SK-N-SH (cell line): Measurements from ENCODE around the gene CDH22. TPM values are rescaled to one million over a fixed set of nuclear protein-coding genes. Genes with fewer than 3 reads are reported as not detected.
A peak's percentile ranks its signal among the peaks of the same experiment; 100 is the strongest.

Experiments used
- CTCF ChIA-PET: fragments of 300-600, 350-600 bp; formaldehyde crosslinking; extraction: SDS; loops from one replicate; lab custom pipeline; 2021; lab: Yijun Ruan, JAX
- POLR2A ChIA-PET: fragments of 350-600 bp; sonication (Branson Sonifier 250); formaldehyde crosslinking; extraction: SDS; loops from one replicate; lab custom pipeline; 2020; ENCODE audit warnings: antibody characterized with exemption, inconsistent platforms; lab: Yijun Ruan, JAX
- DNase-seq: peaks from one replicate; pipeline ENCODE4 v3.0.0; 2012
- H2AFZ ChIP-seq: fragments of 200-600 bp; sonication (generic); 2 replicates; pipeline ENCODE4 v1.8.1; 2016; ENCODE audit warnings: antibody characterized with exemption, mild to moderate bottlenecking, low read depth
- H3F3A ChIP-seq: fragments of 200-600 bp; sonication (generic); replicated peaks from 2 replicates; pipeline ENCODE3; 2016; ENCODE audit warnings: antibody characterized with exemption, mild to moderate bottlenecking; ENCODE audit not compliant: insufficient read depth
- H3K27ac ChIP-seq, 2 experiments: fragments of 200-500 bp in 1 of 2; fragments of 200-600 bp in 1 of 2; sonication (Bioruptor generic) in 1 of 2; sonication (generic), shearing (Covaris generic) in 1 of 2; 2 replicates each; pipeline versions ENCODE4 v1.5.1 to v1.6.1; 2014 to 2016; ENCODE audit warnings: low read depth in 2 of 2, inconsistent platforms in 1 of 2, low read length in 1 of 2, mild to moderate bottlenecking in 1 of 2, mixed read lengths in 1 of 2
- H3K27me3 ChIP-seq: fragments of 200-600 bp; sonication (generic), shearing (Covaris generic); 2 replicates; pipeline ENCODE4 v1.6.1; 2016; ENCODE audit warnings: mixed run types; ENCODE audit not compliant: insufficient read depth
- H3K36me3 ChIP-seq, 2 experiments: fragments of 200-500 bp in 1 of 2; fragments of 200-600 bp in 1 of 2; sonication (Bioruptor generic) in 1 of 2; sonication (generic) in 1 of 2; replicated peaks in 1 of 2; 2 replicates each; pipeline versions ENCODE3 to v1.5.1; 2014 to 2016; ENCODE audit warnings: low read length in 1 of 2, mild to moderate bottlenecking in 1 of 2; ENCODE audit not compliant: insufficient read depth in 2 of 2, control insufficient read depth in 1 of 2
- H3K4me1 ChIP-seq, 2 experiments: fragments of 200-500 bp in 1 of 2; fragments of 200-600 bp in 1 of 2; sonication (Bioruptor generic) in 1 of 2; sonication (generic), shearing (Covaris generic) in 1 of 2; 2 replicates each; pipeline versions ENCODE4 v1.5.1 to v1.6.1; 2014 to 2016; ENCODE audit warnings: low read depth in 1 of 2, low read length in 1 of 2, mixed run types in 1 of 2; ENCODE audit not compliant: insufficient read depth in 2 of 2, control insufficient read depth in 1 of 2
- H3K4me2 ChIP-seq: fragments of 200-600 bp; sonication (generic), shearing (Covaris generic); 2 replicates; pipeline ENCODE4 v1.6.1; 2017; ENCODE audit warnings: mixed run types
- H3K4me3 ChIP-seq, 2 experiments: fragments of 200-500 bp in 1 of 2; fragments of 200-600 bp in 1 of 2; sonication (Bioruptor generic) in 1 of 2; sonication (generic), shearing (Covaris generic) in 1 of 2; 2 replicates each; pipeline versions ENCODE4 v1.5.1 to v1.8.1; 2014 to 2016; ENCODE audit warnings: low read depth in 2 of 2, inconsistent platforms in 1 of 2, low read length in 1 of 2, mild to moderate bottlenecking in 1 of 2, mixed read lengths in 1 of 2, moderate library complexity in 1 of 2
- H3K79me2 ChIP-seq: fragments of 200-600 bp; sonication (generic); 2 replicates; pipeline ENCODE4 v1.8.1; 2017; ENCODE audit warnings: mild to moderate bottlenecking; ENCODE audit not compliant: insufficient read depth
- H3K9ac ChIP-seq: fragments of 200-600 bp; sonication (generic); 2 replicates; pipeline ENCODE4 v1.6.1; 2017; ENCODE audit warnings: mixed run types
- H3K9me2 ChIP-seq: fragments of 200-600 bp; sonication (generic); 2 replicates; pipeline ENCODE4 v1.6.1; 2017; ENCODE audit warnings: mixed run types
- H3K9me3 ChIP-seq: fragments of 200-600 bp; sonication (generic); 2 replicates; pipeline ENCODE4 v1.6.1; 2017; ENCODE audit warnings: mixed run types, mild to moderate bottlenecking, moderate library complexity
- H4K20me1 ChIP-seq: fragments of 200-600 bp; sonication (generic); 2 replicates; pipeline ENCODE4 v1.6.1; 2017; ENCODE audit warnings: mild to moderate bottlenecking, mixed run types; ENCODE audit not compliant: insufficient read depth
- FOXM1 ChIP-seq: IDR thresholded peaks from 2 replicates; pipeline ENCODE4 v1.4.0; 2012; ENCODE audit warnings: low read depth, mild to moderate bottlenecking
- IRF3 ChIP-seq: fragments of 150-350 bp; IDR thresholded peaks from 2 replicates; pipeline ENCODE4 v1.6.1; 2016; ENCODE audit warnings: mild to moderate bottlenecking, low read depth, low read length
- MEF2A ChIP-seq: IDR thresholded peaks from 2 replicates; pipeline ENCODE4 v1.4.0; 2012; ENCODE audit warnings: low read depth, borderline replicate concordance
- MXI1 ChIP-seq: IDR thresholded peaks from 2 replicates; pipeline ENCODE4 v1.6.1; 2012; ENCODE audit warnings: mild to moderate bottlenecking, low read depth, low read length, improper control_type of control experiment
- NFIC ChIP-seq: IDR thresholded peaks from 2 replicates; pipeline ENCODE4 v1.4.0; 2012; ENCODE audit warnings: borderline replicate concordance
- NRF1 ChIP-seq: IDR thresholded peaks from 2 replicates; pipeline ENCODE4 v1.6.1; 2012; ENCODE audit warnings: low read depth, mild to moderate bottlenecking, low read length
- REST ChIP-seq: IDR thresholded peaks from 2 replicates; pipeline ENCODE4 v1.6.1; 2012; ENCODE audit warnings: mild to moderate bottlenecking, low read depth, low read length, moderate library complexity
- TAF1 ChIP-seq: IDR thresholded peaks from 2 replicates; pipeline ENCODE4 v1.6.1; 2012; ENCODE audit warnings: low read depth, mild to moderate bottlenecking, low read length, moderate library complexity, borderline replicate concordance
- TCF12 ChIP-seq: IDR thresholded peaks from 2 replicates; pipeline ENCODE4 v1.4.0; 2012
- TEAD4 ChIP-seq: IDR thresholded peaks from 2 replicates; pipeline ENCODE4 v1.4.0; 2012; ENCODE audit warnings: mild to moderate bottlenecking, borderline replicate concordance; ENCODE audit not compliant: insufficient read depth
- USF2 ChIP-seq: fragments of 150-350 bp; IDR thresholded peaks from 2 replicates; pipeline ENCODE4 v1.6.1; 2017; ENCODE audit warnings: antibody characterized with exemption, low read length, low read depth, borderline replicate concordance
- ZBTB33 ChIP-seq: IDR thresholded peaks from 2 replicates; pipeline ENCODE4 v1.4.0; 2012; ENCODE audit warnings: low read depth, borderline replicate concordance
- WGBS: methylation state at CpG from one replicate; pipeline ENCODE4 v1.1.6; 2017; ENCODE audit warnings: low lambda C conversion rate; 5-methylcytosine and 5-hydroxymethylcytosine counted together
- polyA plus RNA-seq, 3 experiments: library from polyadenylated mRNA; depleted of rRNA; stranded (reverse); fragments of >200 nt; gene quantifications; 2 replicates each; pipeline ENCODE4 v1.2.3, GENCODE V29; 2012

CDH22 gene
- polyA plus RNA-seq, 1 of the 3 experiments (the other 2 are of a cell fraction) = not detected

GRCh38 chr20:46229478-46230105, 78.7 kb downstream of the CDH22 start:
- Histone ChIP-seq H2AFZ (no peak overlapping the region), H3K79me2 (no peaks in the 10 kb centered on the region), H3K4me1 (peaks cover 0 to 9% of the 10 kb centered on the region in 2 experiments; a peak in 1 of 4 replicates), H3K9me2 (no peaks in the 10 kb centered on the region), H3K27me3 (0 out of 2 replicates have a peak, but pooled peaks cover 5% of the 10 kb centered on the region), H3K36me3 (no peaks in the 10 kb centered on the region), H3K4me2 (no peak overlapping the region), H3K4me3 (no peak overlapping the region), H3K9me3 (no peaks in the 10 kb centered on the region), H4K20me1 (no peaks in the 10 kb centered on the region), H3K9ac (no peak overlapping the region), H3K27ac (no peak overlapping the region), H3F3A (no peaks in the 10 kb centered on the region)
- TF ChIP-seq REST (peak; percentile 92), NFIC (no peak)
- ChIA-PET CTCF (interaction anchor here (0.9 to 1.5 kb wide), 2 partner anchors 101 to 120 kb away, joined by 3 to 5 read pairs; no protein-coding TSS in a partner anchor), POLR2A (no interaction called here)
- WGBS = 34% methylated on average over 5 of the region's 5 CpGs
- DNase-seq = no peak

GRCh38 chr20:46228670-46229069, 79.6 kb downstream of the CDH22 start:
- no peak overlapping the region for H3K4me3 ChIP-seq
- peaks cover 0 to 6% of the 10 kb centered on the region in 2 experiments; a peak in 1 of 4 replicates for H3K4me1 ChIP-seq
- no peaks in the 10 kb centered on the region for H3K79me2 ChIP-seq
- no peaks in the 10 kb centered on the region for H3F3A ChIP-seq
- H3K36me3 ChIP-seq = no peaks in the 10 kb centered on the region
- H2AFZ ChIP-seq = no peak overlapping the region
- TF ChIP-seq TEAD4 (no peak), TAF1 (no peak), TCF12 (no peak)
- no peaks in the 10 kb centered on the region for H3K9me2 ChIP-seq
- ChIA-PET POLR2A (no interaction called here), CTCF (interaction anchor here (1.2 kb wide), 1 partner anchor 118 kb away, joined by 3 read pairs; no protein-coding TSS in a partner anchor)
- WGBS = 45% methylated on average over 8 of the region's 8 CpGs
- no peak overlapping the region for H3K4me2 ChIP-seq
- H3K9ac ChIP-seq = no peak overlapping the region
- no peak overlapping the region for H3K27ac ChIP-seq
- no peak for DNase-seq
- H3K27me3 ChIP-seq = 0 out of 2 replicates have a peak, but pooled peaks cover 8% of the 10 kb centered on the region
- H4K20me1 ChIP-seq = no peaks in the 10 kb centered on the region
- no peaks in the 10 kb centered on the region for H3K9me3 ChIP-seq

GRCh38 chr20:46227272-46227767, 81.0 kb downstream of the CDH22 start:
- Histone ChIP-seq H3K9me2 (no peaks in the 10 kb centered on the region), H2AFZ (no peak overlapping the region), H3K4me2 (no peak overlapping the region), H3K27me3 (0 out of 2 replicates have a peak, but pooled peaks cover 8% of the 10 kb centered on the region), H3K9ac (no peak overlapping the region), H3K9me3 (no peaks in the 10 kb centered on the region), H3K36me3 (no peaks in the 10 kb centered on the region), H3K27ac (no peak overlapping the region), H3K79me2 (no peaks in the 10 kb centered on the region), H3K4me3 (no peak overlapping the region), H3F3A (no peaks in the 10 kb centered on the region), H3K4me1 (peaks cover 0 to 2% of the 10 kb centered on the region in 2 experiments; a peak in 1 of 4 replicates), H4K20me1 (no peaks in the 10 kb centered on the region)
- WGBS = 76% methylated on average over 13 of the region's 33 CpGs
- ChIA-PET POLR2A (no interaction called here), CTCF (interaction anchor here (1.1 to 1.5 kb wide), 4 partner anchors 80 to 122 kb away, joined by 3 to 6 read pairs (median 3); no protein-coding TSS in a partner anchor)
- no peak for DNase-seq
- no peak for TF ChIP-seq FOXM1
- no peak for TF ChIP-seq MEF2A
- TF ChIP-seq ZBTB33 = no peak
- TF ChIP-seq NRF1 = no peak
- no peak for TF ChIP-seq USF2
- no peak for TF ChIP-seq IRF3
- TF ChIP-seq TCF12 = no peak
- TF ChIP-seq MXI1 = no peak
